HCT116 (cell line): ENCODE data around the gene RHOB. TPM values are rescaled to one million over a fixed set of nuclear protein-coding genes. Genes with fewer than 3 reads are reported as not detected.

Source experiments
- ATAC-seq: fragments of 200-7000 bp; cut with Tn5 transposase; 2 replicates; pipeline ENCODE4 v1.9.1; 2020; ENCODE audit warnings: mild to moderate bottlenecking, moderate library complexity
- BruUV-seq: library from RNA; stranded (reverse); fragments of 400-500 nt; replicated peaks from 2 replicates; lab custom pipeline; 2021; lab: Mats Ljungman, UMichigan
- CTCF ChIA-PET: fragments of 300-600 bp; sonication (Branson Sonifier 250); formaldehyde crosslinking; loops from one replicate; lab custom pipeline; 2021; ENCODE audit warnings: antibody characterized with exemption; lab: Charles Lee
- POLR2A ChIA-PET: fragments of 300-600, 350-600 bp; sonication (Branson Sonifier 250); formaldehyde crosslinking; loops from one replicate; lab custom pipeline; 2021; ENCODE audit warnings: antibody characterized with exemption; lab: Charles Lee
- RAD21 ChIA-PET, 2 experiments: fragments of 300-600 bp; sonication (Branson Sonifier 250); formaldehyde crosslinking; loops; one replicate each; lab custom pipeline; 2023; ENCODE audit warnings: low total read pairs in 2 of 2; ENCODE audit not compliant: uncharacterized antibody in 2 of 2, unreplicated experiment in 2 of 2, low non-redundant PET in 1 of 2; lab: Charles Lee
- DNase-seq: peaks from one replicate; pipeline ENCODE4 v3.0.0-alpha.2; 2010; ENCODE audit warnings: low read depth, low spot score
- H2AFZ ChIP-seq: fragments of 200-600 bp; shearing (Covaris generic), sonication (generic); 2 replicates; pipeline ENCODE4 v1.6.1; 2017; ENCODE audit warnings: low read depth, mixed run types, mixed read lengths, antibody characterized with exemption, low read length; ENCODE audit not compliant: poor library complexity, severe bottlenecking
- H3K27ac ChIP-seq: 2 replicates; pipeline ENCODE4 v1.5.1; 2012; ENCODE audit warnings: low read depth, low read length
- H3K27me3 ChIP-seq: fragments of 200-600 bp; sonication (generic); 2 replicates; pipeline ENCODE4 v1.6.1; 2016; ENCODE audit warnings: mixed run types, low read length, mixed read lengths; ENCODE audit not compliant: insufficient read depth
- H3K36me3 ChIP-seq, 2 experiments: fragments of 200-500 bp in 1 of 2; fragments of 200-600 bp in 1 of 2; sonication (Bioruptor generic) in 1 of 2; sonication (generic) in 1 of 2; 2 replicates each; pipeline versions ENCODE4 v1.5.1 to v1.6.1; 2014 to 2016; ENCODE audit warnings: low read length in 2 of 2, inconsistent platforms in 1 of 2, mixed read lengths in 1 of 2, mixed run types in 1 of 2; ENCODE audit not compliant: insufficient read depth in 2 of 2, control insufficient read depth in 1 of 2
- H3K4me1 ChIP-seq, 2 experiments: fragments of 200-600 bp in 1 of 2; sonication (generic) in 1 of 2; 2 replicates each; pipeline versions ENCODE4 v1.5.1 to v1.6.1; 2012 to 2017; ENCODE audit warnings: low read length in 2 of 2, inconsistent platforms in 1 of 2, mild to moderate bottlenecking in 1 of 2, mixed read lengths in 1 of 2, mixed run types in 1 of 2, moderate library complexity in 1 of 2; ENCODE audit not compliant: insufficient read depth in 2 of 2, control insufficient read depth in 1 of 2
- H3K4me2 ChIP-seq: fragments of 200-600 bp; sonication (generic); 2 replicates; pipeline ENCODE4 v1.6.1; 2017; ENCODE audit warnings: mixed run types, low read length, mixed read lengths
- H3K4me3 ChIP-seq, 2 experiments: fragments of 200-600 bp in 1 of 2; sonication (generic) in 1 of 2; replicated peaks in 1 of 2; 2 replicates each; pipeline ENCODE4 v1.5.1; 2011 to 2016; ENCODE audit warnings: low read length in 2 of 2, control low read depth in 1 of 2, low read depth in 1 of 2, mild to moderate bottlenecking in 1 of 2, mixed read lengths in 1 of 2, mixed run types in 1 of 2
- H3K79me2 ChIP-seq: fragments of 200-600 bp; sonication (generic); 2 replicates; pipeline ENCODE4 v1.6.1; 2017; ENCODE audit warnings: mild to moderate bottlenecking, mixed run types, low read length, moderate library complexity, mixed read lengths; ENCODE audit not compliant: insufficient read depth
- H3K9ac ChIP-seq: fragments of 200-600 bp; sonication (generic); 2 replicates; pipeline ENCODE4 v1.6.1; 2016; ENCODE audit warnings: low read length, mixed read lengths
- H3K9me2 ChIP-seq: fragments of 200-600 bp; sonication (generic), shearing (Covaris generic); 2 replicates; pipeline ENCODE4 v1.6.1; 2017; ENCODE audit warnings: mixed run types, mild to moderate bottlenecking, moderate library complexity; ENCODE audit not compliant: insufficient read depth
- H3K9me3 ChIP-seq, 2 experiments: fragments of 200-500 bp in 1 of 2; fragments of 200-600 bp in 1 of 2; sonication (Bioruptor generic) in 1 of 2; sonication (generic) in 1 of 2; 2 replicates each; pipeline ENCODE4 v1.6.1; 2014 to 2017; ENCODE audit warnings: low read length in 2 of 2, mixed read lengths in 2 of 2, inconsistent platforms in 1 of 2, low read depth in 1 of 2, mild to moderate bottlenecking in 1 of 2, mixed run types in 1 of 2, moderate library complexity in 1 of 2; ENCODE audit not compliant: control insufficient read depth in 1 of 2, insufficient read depth in 1 of 2
- H4K20me1 ChIP-seq: fragments of 200-600 bp; sonication (generic), shearing (Covaris generic); 2 replicates; pipeline ENCODE4 v1.6.1; 2017; ENCODE audit warnings: mixed run types, mild to moderate bottlenecking, moderate library complexity; ENCODE audit not compliant: insufficient read depth
- ATF3 ChIP-seq: IDR thresholded peaks from 2 replicates; pipeline ENCODE4 v1.6.1; 2012
- CBX3 ChIP-seq: IDR thresholded peaks from 2 replicates; pipeline ENCODE4 v1.6.1; 2012; ENCODE audit warnings: low read depth
- CEBPB ChIP-seq: IDR thresholded peaks from 2 replicates; pipeline ENCODE4 v1.6.1; 2012; ENCODE audit warnings: low read depth
- CTCF ChIP-seq, 3 experiments: fragments of 200-600 bp in 1 of 3; sonication (generic) in 1 of 3; IDR thresholded peaks in 2 of 3; conservative IDR thresholded peaks in 1 of 3; 2 replicates each; pipeline ENCODE4 v1.5.1; 2012 to 2017; ENCODE audit warnings: low read depth in 2 of 3, low read length in 2 of 3, antibody characterized with exemption in 1 of 3, borderline replicate concordance in 1 of 3, control low read depth in 1 of 3, mild to moderate bottlenecking in 1 of 3, mixed read lengths in 1 of 3, mixed run types in 1 of 3, moderate library complexity in 1 of 3; ENCODE audit not compliant: insufficient read depth in 1 of 3
- EGR1 ChIP-seq: IDR thresholded peaks from 2 replicates; pipeline ENCODE4 v1.6.1; 2012; ENCODE audit warnings: low read depth
- ELF1 ChIP-seq: IDR thresholded peaks from 2 replicates; pipeline ENCODE4 v1.6.1; 2012; ENCODE audit warnings: low read depth, borderline replicate concordance
- EZH2 ChIP-seq: fragments of 200-600 bp; sonication (generic); IDR thresholded peaks from 2 replicates; pipeline ENCODE4 v1.6.1; 2017; ENCODE audit warnings: antibody characterized with exemption, mixed run types
- FOSL1 ChIP-seq: IDR thresholded peaks from 2 replicates; pipeline ENCODE4 v1.6.1; 2012; ENCODE audit warnings: low read depth
- JUND ChIP-seq: IDR thresholded peaks from 2 replicates; pipeline ENCODE4 v1.6.1; 2012
- POLR2A ChIP-seq: IDR thresholded peaks from 2 replicates; pipeline ENCODE4 v1.7.0; 2011; ENCODE audit warnings: borderline replicate concordance; ENCODE audit not compliant: insufficient read depth, insufficient read length; ENCODE audit errors: extremely low read depth
- POLR2AphosphoS5 ChIP-seq: IDR thresholded peaks from 2 replicates; pipeline ENCODE4 v1.6.1; 2011; ENCODE audit warnings: mild to moderate bottlenecking, low read depth, low read length, moderate library complexity
- REST ChIP-seq: IDR thresholded peaks from 2 replicates; pipeline ENCODE4 v1.6.1; 2012; ENCODE audit warnings: low read depth
- SIN3A ChIP-seq: IDR thresholded peaks from 2 replicates; pipeline ENCODE4 v1.6.1; 2012; ENCODE audit warnings: low read depth
- TCF7L2 ChIP-seq: IDR thresholded peaks from 2 replicates; pipeline ENCODE4 v1.7.0; 2011; ENCODE audit warnings: borderline replicate concordance, inconsistent platforms; ENCODE audit not compliant: insufficient read depth, insufficient read length; ENCODE audit errors: extremely low read depth
- ZBTB33 ChIP-seq: IDR thresholded peaks from 2 replicates; pipeline ENCODE4 v1.6.1; 2011; ENCODE audit warnings: mild to moderate bottlenecking, low read length, moderate library complexity; ENCODE audit not compliant: insufficient replicate concordance; ENCODE audit errors: extremely low read depth
- intact Hi-C: fragments of 100-400 bp; cut with micrococcal nuclease; formaldehyde crosslinking; loops from 2 replicates; pipeline ENCODE4 v1.10.0; 2022
- total RNA-seq: library from RNA; stranded (reverse); gene quantifications from one replicate; pipeline ENCODE4 v1.2.1, GENCODE V29; 2021; ENCODE audit not compliant: unreplicated experiment

RHOB gene
- total RNA-seq, 1 experiment from 2014 or later = 72.9 TPM

DNA sequence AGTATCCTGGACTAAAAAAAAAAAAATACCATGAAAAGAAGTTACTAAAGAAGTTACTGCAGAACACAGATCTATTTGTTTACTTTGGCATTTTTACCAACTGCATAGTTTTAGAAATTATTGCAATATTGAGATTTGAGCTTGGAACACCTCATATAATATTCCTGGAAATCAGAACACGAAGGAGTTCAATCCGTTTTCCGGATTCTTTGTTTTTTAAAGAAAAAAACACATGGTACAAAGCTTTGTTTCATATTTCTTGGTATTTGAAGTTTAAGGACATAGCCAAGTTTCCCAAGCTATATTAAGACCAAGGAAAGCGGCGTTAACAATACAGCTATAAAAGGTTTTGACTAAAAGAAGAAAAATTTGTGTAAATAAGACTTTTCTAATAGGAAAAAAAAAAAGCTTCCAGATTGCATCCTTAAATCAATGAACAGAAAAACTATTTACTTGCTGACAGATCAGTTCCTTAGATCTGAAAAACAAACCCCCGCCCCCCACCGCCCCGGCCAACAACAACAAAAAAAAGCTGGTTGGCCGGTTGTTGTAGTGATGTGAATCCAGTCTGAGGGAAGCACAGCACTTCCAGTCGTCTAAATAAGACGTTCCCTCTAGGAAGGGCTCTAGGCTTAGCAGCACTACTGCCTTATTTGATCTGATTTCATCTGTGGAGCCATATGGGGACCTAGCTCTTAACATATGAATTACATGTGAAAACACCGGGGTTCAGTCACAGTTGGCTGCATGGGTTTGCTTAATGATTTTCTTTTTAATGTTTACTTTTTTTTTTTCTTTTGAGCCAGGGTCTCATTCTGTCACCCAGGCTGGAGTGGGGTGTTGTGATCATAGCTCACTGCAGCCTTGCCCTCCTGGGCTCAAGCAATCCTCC, 2.5 kb upstream of the RHOB start:
- H3K36me3 ChIP-seq = peaks cover 2 to 6% of the 10 kb centered on the region in 2 experiments; a peak in 1 of 4 replicates

More for the DNA sequence above, 2.5 kb upstream of the RHOB start:
- ATAC-seq = no peak
- no peaks in the 10 kb centered on the region for H4K20me1 ChIP-seq
- no peak overlapping the region for H3K4me3 ChIP-seq
- ChIA-PET RAD21 (interaction anchor here (0.6 to 1.9 kb wide), 4 partner anchors 32 to 191 kb away, joined by 3 to 15 read pairs (median 6); no protein-coding TSS in a partner anchor), CTCF (interaction anchor here (0.7 to 6.7 kb wide), 9 partner anchors 33 to 207 kb away, joined by 3 to 66 read pairs (median 3); no protein-coding TSS in a partner anchor), POLR2A (interaction anchor here (0.7 to 2.3 kb wide), 7 partner anchors 8 to 198 kb away, joined by 3 to 11 read pairs (median 3); no protein-coding TSS in a partner anchor)
- peaks cover 20% of the 10 kb centered on the region for H3K79me2 ChIP-seq
- no peak overlapping the region for H3K27ac ChIP-seq
- peaks cover 39 to 59% of the 10 kb centered on the region in 2 experiments for H3K4me1 ChIP-seq
- no peak for DNase-seq
- no peak overlapping the region for H3K9ac ChIP-seq
- no peaks in the 10 kb centered on the region for H3K9me2 ChIP-seq
- intact Hi-C loops = no loop called here
- H3K27me3 ChIP-seq = no peaks in the 10 kb centered on the region
- H3K4me2 ChIP-seq = no peak overlapping the region
- BruUV-seq = no TSS peak
- no peak overlapping the region for H2AFZ ChIP-seq
- no peaks in the 10 kb centered on the region for H3K9me3 ChIP-seq
- no peak for TF ChIP-seq CBX3
- no peak for TF ChIP-seq ELF1
- TF ChIP-seq EZH2 = no peak
- TF ChIP-seq EGR1 = no peak
- TF ChIP-seq TCF7L2 = no peak
- no peak for TF ChIP-seq JUND
- TF ChIP-seq POLR2A = no peak
- TF ChIP-seq ZBTB33 = no peak
- no peak for TF ChIP-seq FOSL1
- no peak for TF ChIP-seq REST
- no peak for TF ChIP-seq SIN3A
- TF ChIP-seq CTCF (IDR thresholded peaks at IDR 0.05 in 2 of 3, conservative IDR thresholded peaks at IDR 0.05 in 1 of 3; ENCODE audit: borderline replicate concordance in 1 of 3, insufficient read depth in 1 of 3, low read depth in 2 of 3, low read length in 2 of 3) = no peak
- no peak for TF ChIP-seq CEBPB
- no peak for TF ChIP-seq ATF3
- TF ChIP-seq POLR2AphosphoS5 = no peak
